GM21447 (cell line): ENCODE results near the gene EMC9.
"Not testable (repeated sequence)": the region's sequence is repeated elsewhere in the genome, so short reads cannot be mapped to it uniquely, and the experiment has no call there.

Experiments
- ATAC-seq: cut with Tn5 transposase; IDR thresholded peaks from one replicate; pipeline ENCODE4 v1.9.1; 2021; ENCODE audit not compliant: unreplicated experiment

The EMC9 gene

DNA sequence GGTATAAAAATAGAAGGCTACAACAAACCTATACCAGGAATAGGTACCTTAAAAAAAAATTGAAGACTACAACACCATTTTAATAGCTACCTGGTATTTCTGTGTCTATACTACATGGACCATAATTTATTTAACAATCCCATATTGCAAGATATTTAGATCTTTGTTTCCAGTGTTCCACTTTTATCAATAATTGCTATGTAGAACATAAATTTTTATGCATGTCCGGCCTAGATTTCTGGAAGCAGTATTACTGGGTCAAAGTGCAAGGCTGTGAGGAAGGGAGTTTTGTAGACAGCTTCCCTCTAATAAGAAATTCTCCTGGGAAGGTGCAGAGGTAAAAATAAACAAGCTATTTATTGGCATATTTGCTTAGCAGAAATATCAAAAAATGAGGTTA lies 30.9 kb downstream of the EMC9 start:
- no peak for ATAC-seq

GRCh38 chr14:24110060-24110459 lies 31.3 kb downstream of the EMC9 start:
- ATAC-seq, result no peak

DNA sequence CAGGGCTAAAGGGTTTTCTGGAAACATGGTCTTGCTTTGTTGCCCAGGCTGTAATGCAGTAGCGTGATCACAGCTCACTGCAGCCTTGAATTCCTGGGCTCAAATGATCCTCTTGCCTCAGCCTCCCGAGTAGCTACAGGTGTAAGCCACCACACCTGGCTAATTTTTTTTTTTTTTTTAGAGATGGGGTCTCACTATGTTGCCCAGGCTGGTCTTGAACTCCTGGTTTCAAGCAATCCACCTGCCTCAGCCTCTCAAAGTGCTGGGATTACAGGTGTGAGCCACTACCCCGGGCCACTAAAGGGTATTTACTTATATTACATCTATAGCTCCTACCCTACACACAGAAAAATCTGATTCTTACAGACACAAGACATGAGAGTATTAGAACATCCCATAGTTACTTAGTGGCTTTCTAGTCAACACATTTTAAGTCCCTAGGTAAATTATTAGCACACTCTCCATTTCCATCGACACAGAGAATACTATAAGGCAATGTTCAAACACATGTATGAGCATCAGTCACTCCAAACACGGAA lies 33.0 kb downstream of the EMC9 start:
- no peak for ATAC-seq

DNA sequence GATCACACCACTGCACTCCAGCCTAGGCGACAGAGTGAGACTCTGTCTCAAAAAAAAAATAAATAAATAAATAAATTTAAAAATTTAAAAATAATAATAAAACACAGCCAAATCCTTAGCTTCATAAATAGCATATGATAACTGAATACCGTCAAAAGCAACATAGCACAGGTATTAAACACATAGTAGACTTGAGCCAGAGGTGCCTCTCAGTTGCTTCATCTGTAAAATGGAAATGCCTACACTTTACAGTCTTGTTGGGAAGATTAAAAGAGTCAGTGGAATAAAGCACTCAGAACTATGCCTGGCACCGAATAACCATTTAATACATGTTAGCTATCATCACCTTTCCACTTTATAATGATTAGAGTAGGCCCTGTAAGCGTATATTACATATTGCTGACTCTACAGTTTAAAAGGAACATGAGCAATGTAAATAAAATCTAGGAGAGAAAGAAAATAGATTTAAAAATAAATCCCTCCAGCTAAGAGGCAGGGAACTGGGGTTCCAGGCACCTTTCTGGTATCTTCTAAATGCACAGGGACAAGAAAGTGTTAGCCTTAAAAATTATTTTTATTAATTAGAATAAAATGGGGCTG lies 34.6 kb downstream of the EMC9 start:
- no peak for ATAC-seq

- not testable (repeated sequence) for ATAC-seq
Measured at GRCh38 chr14:24105609-24106239, 35.7 kb downstream of the EMC9 start.

GRCh38 chr14:24103451-24103850 lies 37.9 kb downstream of the EMC9 start:
- no peak for ATAC-seq

DNA sequence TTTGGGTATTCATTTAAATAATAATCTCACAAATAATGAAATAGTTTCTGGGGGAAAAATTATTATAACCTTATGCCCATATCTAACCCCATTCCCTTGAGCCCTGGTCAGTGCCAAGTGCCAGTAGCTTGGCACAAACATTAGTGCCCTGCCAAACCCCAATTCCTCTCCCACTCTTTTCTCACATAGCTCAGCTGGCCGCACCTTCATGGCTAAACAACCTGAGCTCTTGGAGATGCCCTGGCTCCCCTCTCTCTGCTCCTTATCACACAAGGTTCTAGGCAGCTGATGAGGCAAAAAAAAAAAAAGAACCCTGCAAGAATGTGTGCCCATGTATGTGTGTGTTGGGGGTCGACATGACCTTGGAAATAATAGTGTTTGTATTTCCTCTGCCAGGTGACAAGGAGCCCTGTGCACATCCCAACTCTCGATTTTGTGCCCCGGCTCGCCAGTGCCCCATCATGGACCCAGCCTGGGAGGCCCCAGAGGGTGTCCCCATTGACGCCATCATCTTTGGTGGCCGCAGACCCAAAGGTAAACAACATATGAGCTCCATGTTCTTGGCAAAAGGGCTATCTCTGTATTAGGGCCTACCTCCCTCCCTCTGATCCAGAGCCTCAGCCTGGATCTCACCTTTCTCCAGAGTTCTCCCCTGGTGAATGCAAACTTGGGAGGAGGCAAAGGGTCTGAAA lies 38.9 kb downstream of the EMC9 start:
- ATAC-seq, result no peak

GRCh38 chr14:24100982-24101494 lies 40.4 kb downstream of the EMC9 start:
- no peak for ATAC-seq

DNA sequence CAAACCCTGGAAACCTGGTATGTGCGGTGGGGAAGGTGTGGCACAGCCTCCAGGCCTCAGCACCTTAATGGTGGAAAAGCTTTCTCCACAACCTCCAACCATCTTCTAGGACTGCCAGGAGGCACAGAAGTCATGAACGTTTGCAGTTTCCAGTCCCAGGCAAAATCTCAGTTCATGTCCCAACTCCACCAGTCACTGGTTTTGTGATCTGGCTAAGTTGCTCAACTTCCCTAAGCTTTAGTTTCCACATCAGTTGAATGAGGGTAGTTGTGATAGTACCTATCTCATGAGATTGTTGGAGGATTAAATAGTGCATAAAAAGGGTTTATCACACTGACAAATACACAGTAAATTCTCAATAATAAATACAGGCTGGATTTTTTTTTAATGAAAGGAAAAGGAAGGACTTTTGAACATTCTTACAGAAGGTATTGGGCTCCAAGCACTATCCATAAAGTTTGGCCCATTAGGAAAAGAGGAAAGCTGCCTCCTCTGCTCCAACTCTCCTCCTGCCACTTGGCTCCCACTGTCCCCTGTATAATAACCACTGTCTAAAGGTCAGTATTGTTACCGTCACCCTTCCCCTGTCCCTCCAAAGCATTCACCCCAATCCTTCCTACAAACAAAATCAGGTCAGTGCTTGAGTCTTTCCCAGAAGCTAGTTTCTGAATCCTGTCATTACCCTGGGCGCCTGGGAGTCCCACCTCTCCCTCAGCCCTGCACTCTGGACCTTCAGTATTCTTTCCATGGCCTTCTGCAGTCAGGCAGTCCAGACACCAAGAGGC lies 41.0 kb downstream of the EMC9 start:
- ATAC-seq, result no peak

GRCh38 chr14:24098927-24099813 lies 42.2 kb downstream of the EMC9 start:
- no peak for ATAC-seq

DNA sequence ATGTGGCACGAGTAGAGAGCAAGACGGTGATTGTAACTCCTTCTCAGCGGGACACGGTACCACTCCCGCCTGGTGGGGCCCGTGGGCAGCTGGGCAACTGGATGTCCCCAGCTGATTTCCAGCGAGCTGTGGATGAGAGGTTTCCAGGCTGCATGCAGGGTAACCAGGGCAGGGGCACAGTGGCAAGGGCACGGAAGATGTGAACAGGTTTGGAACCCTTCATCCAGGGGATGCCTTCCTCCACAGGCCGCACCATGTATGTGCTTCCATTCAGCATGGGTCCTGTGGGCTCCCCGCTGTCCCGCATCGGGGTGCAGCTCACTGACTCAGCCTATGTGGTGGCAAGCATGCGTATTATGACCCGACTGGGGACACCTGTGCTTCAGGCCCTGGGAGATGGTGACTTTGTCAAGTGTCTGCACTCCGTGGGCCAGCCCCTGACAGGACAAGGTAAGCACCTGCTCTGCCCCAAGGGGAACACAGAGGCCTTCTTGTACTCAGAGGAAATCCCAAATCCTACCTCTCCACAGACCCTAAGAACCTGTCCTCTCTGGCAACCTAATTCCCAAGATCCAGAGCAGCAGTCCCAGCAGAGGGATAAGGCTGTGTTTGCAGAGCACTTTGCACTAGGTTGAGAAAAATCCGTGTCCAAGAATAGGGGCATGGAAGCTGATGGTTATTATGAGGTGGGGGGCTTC lies 43.0 kb downstream of the EMC9 start:
- no peak for ATAC-seq

- ATAC-seq, result no peak
Measured at GRCh38 chr14:24096545-24097181, 44.7 kb downstream of the EMC9 start.

GRCh38 chr14:24095271-24096068 lies 45.9 kb downstream of the EMC9 start:
- peak; percentile 68 for ATAC-seq

- ATAC-seq, result peak; percentile 3
Measured at GRCh38 chr14:24094841-24095270, 46.5 kb downstream of the EMC9 start.

- peak; percentile 46 for ATAC-seq
Measured at GRCh38 chr14:24093901-24094840, 47.2 kb downstream of the EMC9 start, which contains the start of gene PCK2. Gene PCK2 (plus strand): TSS chr14:24094311. CDS start chr14:24094406, 95 bp downstream.

- ATAC-seq, result no peak
Measured at GRCh38 chr14:24093207-24093900, 48.0 kb downstream of the EMC9 start.
